ENCODE measurements around the gene SESN1.
"Not testable (repeated sequence)": the region's sequence is repeated elsewhere in the genome, so short reads cannot be mapped to it uniquely, and the experiment has no call there.

SESN1 gene

GRCh38 chr6:108999428-108999827 lies 95.2 kb downstream of the SESN1 start:
- no peak for DNase-seq (ENCODE audit: low read depth)

- no peak for DNase-seq (ENCODE audit: low read depth)
Measured at GRCh38 chr6:108998485-108998884, 96.2 kb downstream of the SESN1 start.

- no peak for DNase-seq (ENCODE audit: low read depth)
Measured at GRCh38 chr6:108996208-108996607, 98.4 kb downstream of the SESN1 start.

- DNase-seq (ENCODE audit: low read depth), result no peak
Measured at GRCh38 chr6:108995296-108995695, 99.3 kb downstream of the SESN1 start.

GRCh38 chr6:108993876-108994275 lies 100.8 kb downstream of the SESN1 start:
- no peak for DNase-seq (ENCODE audit: low read depth)

- DNase-seq (ENCODE audit: low read depth), result no peak
Measured at GRCh38 chr6:108989700-108990099, 104.9 kb downstream of the SESN1 start.

GRCh38 chr6:108988765-108989164 lies 105.9 kb downstream of the SESN1 start:
- no peak for DNase-seq (ENCODE audit: low read depth)

- DNase-seq (ENCODE audit: low read depth), result no peak
Measured at GRCh38 chr6:108988296-108988695, 106.3 kb downstream of the SESN1 start.

GRCh38 chr6:108987156-108987555 lies 107.5 kb downstream of the SESN1 start:
- DNase-seq (ENCODE audit: low read depth), result no peak

- DNase-seq (ENCODE audit: low read depth), result no peak
Measured at GRCh38 chr6:108985301-108985700, 109.3 kb downstream of the SESN1 start.

- no peak for DNase-seq (ENCODE audit: low read depth)
Measured at GRCh38 chr6:108983151-108983550, 111.5 kb downstream of the SESN1 start.

- DNase-seq (ENCODE audit: low read depth), result no peak
Measured at GRCh38 chr6:108982154-108983113, 112.2 kb downstream of the SESN1 start.

GRCh38 chr6:108978638-108979037 lies 116.0 kb downstream of the SESN1 start:
- not testable (repeated sequence) for DNase-seq (ENCODE audit: low read depth)

- no peak for DNase-seq (ENCODE audit: low read depth)
Measured at GRCh38 chr6:108974201-108974600, 120.4 kb downstream of the SESN1 start.

- no peak for DNase-seq (ENCODE audit: low read depth)
Measured at GRCh38 chr6:108969776-108970175, 124.9 kb downstream of the SESN1 start.

- no peak for DNase-seq (ENCODE audit: low read depth)
Measured at GRCh38 chr6:108968325-108969316, 126.0 kb downstream of the SESN1 start.

GRCh38 chr6:108966855-108967755 lies 127.5 kb downstream of the SESN1 start:
- DNase-seq (ENCODE audit: low read depth), result peak; percentile 7

- DNase-seq (ENCODE audit: low read depth), result no peak
Measured at GRCh38 chr6:108966251-108966650, 128.4 kb downstream of the SESN1 start.

GRCh38 chr6:108961985-108962384 lies 132.7 kb downstream of the SESN1 start:
- DNase-seq (ENCODE audit: low read depth), result no peak

GRCh38 chr6:108961077-108961476 lies 133.6 kb downstream of the SESN1 start:
- DNase-seq (ENCODE audit: low read depth), result no peak

GRCh38 chr6:108960601-108961000 lies 134.0 kb downstream of the SESN1 start:
- DNase-seq (ENCODE audit: low read depth), result no peak

Data from activated gamma-delta T cell treated with anti-CD3 and anti-CD28 coated beads, Interleukin-2, amount 50 U/mL, for 16 hours (primary cell).